MCF 10A (cell line): Measurements from ENCODE around the gene TSSK6. TPM values are rescaled to one million over a fixed set of nuclear protein-coding genes. Genes with fewer than 3 reads are reported as not detected.
A peak's percentile ranks its signal among the peaks of the same experiment; 100 is the strongest.

Experiments
- BruUV-seq: library from RNA; stranded (reverse); fragments of 400-500 nt; replicated peaks from 2 replicates; lab custom pipeline; 2021; lab: Mats Ljungman, UMichigan
- CTCF ChIA-PET: fragments of 300-600 bp; sonication (Branson Sonifier 250); formaldehyde crosslinking; extraction: SDS; loops from one replicate; lab custom pipeline; 2021; ENCODE audit warnings: antibody characterized with exemption, inconsistent platforms; lab: Yijun Ruan, JAX
- POLR2A ChIA-PET: fragments of 300-600, 350-650 bp; sonication (Branson Sonifier 250); formaldehyde crosslinking; extraction: SDS; loops from one replicate; lab custom pipeline; 2020; ENCODE audit warnings: antibody characterized with exemption, inconsistent platforms; lab: Yijun Ruan, JAX
- DNase-seq: peaks from one replicate; pipeline ENCODE4 v3.0.0-alpha.2; 2018; ENCODE audit not compliant: unreplicated experiment
- H3K27ac Mint-ChIP-seq: one replicate; pipeline ENCODE4 v1.8.0; 2022; ENCODE audit warnings: mild to moderate bottlenecking, low read depth, mixed read lengths; ENCODE audit not compliant: unreplicated experiment
- H3K27me3 Mint-ChIP-seq: one replicate; pipeline ENCODE4 v1.8.0; 2022; ENCODE audit warnings: mixed read lengths; ENCODE audit not compliant: insufficient read depth, unreplicated experiment
- H3K36me3 Mint-ChIP-seq: one replicate; pipeline ENCODE4 v1.8.0; 2022; ENCODE audit warnings: mild to moderate bottlenecking, moderate library complexity, mixed read lengths; ENCODE audit not compliant: insufficient read depth, unreplicated experiment
- H3K4me1 Mint-ChIP-seq: one replicate; pipeline ENCODE4 v1.8.0; 2022; ENCODE audit warnings: mixed read lengths; ENCODE audit not compliant: insufficient read depth, unreplicated experiment
- H3K4me3 Mint-ChIP-seq: one replicate; pipeline ENCODE4 v1.8.0; 2022; ENCODE audit warnings: mild to moderate bottlenecking, moderate library complexity, mixed read lengths; ENCODE audit not compliant: unreplicated experiment
- H3K9me3 Mint-ChIP-seq: one replicate; pipeline ENCODE4 v1.8.0; 2022; ENCODE audit warnings: mixed read lengths; ENCODE audit not compliant: unreplicated experiment
- intact Hi-C: fragments of 100-400 bp; cut with micrococcal nuclease; formaldehyde crosslinking; loops from 2 replicates; pipeline ENCODE4 v1.14.1; 2022
- total RNA-seq: library from RNA; stranded (reverse); gene quantifications from 2 replicates; pipeline ENCODE4 v1.2.3, GENCODE V29; 2022
- TF ChIP-seq, protein P1 (sequence below): fragments of 200-600 bp; IDR thresholded peaks from one replicate; pipeline ENCODE4 v1.8.0; 2022; ENCODE audit warnings: antibody characterized with exemption, mild to moderate bottlenecking; ENCODE audit not compliant: unreplicated experiment

Gene TSSK6
- total RNA-seq, 1 experiment from 2014 or later: 4.8 TPM

DNA sequence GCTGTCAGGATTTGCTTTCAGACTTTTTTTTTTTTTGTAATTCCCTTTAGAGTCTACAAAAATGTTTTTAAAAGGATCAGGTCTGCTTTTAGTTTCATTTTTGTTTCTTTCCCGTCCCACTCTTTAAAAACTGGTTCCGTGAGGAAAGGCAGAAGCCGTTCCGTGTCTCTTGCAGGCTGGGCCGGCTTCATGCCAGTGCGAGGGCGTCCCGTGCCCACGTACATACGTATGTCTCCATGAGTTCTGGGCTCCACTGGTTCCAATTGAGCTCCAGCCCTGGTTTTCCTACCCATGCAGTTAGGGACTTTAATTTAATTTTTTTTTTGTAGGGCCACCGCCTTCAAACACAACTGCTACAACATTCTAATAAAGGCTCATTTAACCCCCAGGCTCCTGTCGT, 8.8 kb downstream of the TSSK6 start:
- no peaks in the 10 kb centered on the region for H3K4me1 Mint-ChIP-seq
- ChIA-PET POLR2A (interaction anchor here (2.2 kb wide), 1 partner anchor 9 kb away, joined by 6 read pairs; the partner anchor contains the start of genes NDUFA13 and TSSK6), CTCF (interaction anchor here (0.6 kb wide), 1 partner anchor 14 kb away, joined by 5 read pairs; no protein-coding TSS in a partner anchor)
- no peak overlapping the region for H3K4me3 Mint-ChIP-seq
- H3K27me3 Mint-ChIP-seq: no peaks in the 10 kb centered on the region
- peaks cover 52% of the 10 kb centered on the region for H3K36me3 Mint-ChIP-seq
- H3K9me3 Mint-ChIP-seq: no peaks in the 10 kb centered on the region
- no peak overlapping the region for H3K27ac Mint-ChIP-seq
- intact Hi-C loops: no loop called here
- BruUV-seq: TSS peak; percentile 31
- DNase-seq: no peak
- TF ChIP-seq, protein P1, sequence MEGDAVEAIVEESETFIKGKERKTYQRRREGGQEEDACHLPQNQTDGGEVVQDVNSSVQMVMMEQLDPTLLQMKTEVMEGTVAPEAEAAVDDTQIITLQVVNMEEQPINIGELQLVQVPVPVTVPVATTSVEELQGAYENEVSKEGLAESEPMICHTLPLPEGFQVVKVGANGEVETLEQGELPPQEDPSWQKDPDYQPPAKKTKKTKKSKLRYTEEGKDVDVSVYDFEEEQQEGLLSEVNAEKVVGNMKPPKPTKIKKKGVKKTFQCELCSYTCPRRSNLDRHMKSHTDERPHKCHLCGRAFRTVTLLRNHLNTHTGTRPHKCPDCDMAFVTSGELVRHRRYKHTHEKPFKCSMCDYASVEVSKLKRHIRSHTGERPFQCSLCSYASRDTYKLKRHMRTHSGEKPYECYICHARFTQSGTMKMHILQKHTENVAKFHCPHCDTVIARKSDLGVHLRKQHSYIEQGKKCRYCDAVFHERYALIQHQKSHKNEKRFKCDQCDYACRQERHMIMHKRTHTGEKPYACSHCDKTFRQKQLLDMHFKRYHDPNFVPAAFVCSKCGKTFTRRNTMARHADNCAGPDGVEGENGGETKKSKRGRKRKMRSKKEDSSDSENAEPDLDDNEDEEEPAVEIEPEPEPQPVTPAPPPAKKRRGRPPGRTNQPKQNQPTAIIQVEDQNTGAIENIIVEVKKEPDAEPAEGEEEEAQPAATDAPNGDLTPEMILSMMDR: no peak

DNA sequence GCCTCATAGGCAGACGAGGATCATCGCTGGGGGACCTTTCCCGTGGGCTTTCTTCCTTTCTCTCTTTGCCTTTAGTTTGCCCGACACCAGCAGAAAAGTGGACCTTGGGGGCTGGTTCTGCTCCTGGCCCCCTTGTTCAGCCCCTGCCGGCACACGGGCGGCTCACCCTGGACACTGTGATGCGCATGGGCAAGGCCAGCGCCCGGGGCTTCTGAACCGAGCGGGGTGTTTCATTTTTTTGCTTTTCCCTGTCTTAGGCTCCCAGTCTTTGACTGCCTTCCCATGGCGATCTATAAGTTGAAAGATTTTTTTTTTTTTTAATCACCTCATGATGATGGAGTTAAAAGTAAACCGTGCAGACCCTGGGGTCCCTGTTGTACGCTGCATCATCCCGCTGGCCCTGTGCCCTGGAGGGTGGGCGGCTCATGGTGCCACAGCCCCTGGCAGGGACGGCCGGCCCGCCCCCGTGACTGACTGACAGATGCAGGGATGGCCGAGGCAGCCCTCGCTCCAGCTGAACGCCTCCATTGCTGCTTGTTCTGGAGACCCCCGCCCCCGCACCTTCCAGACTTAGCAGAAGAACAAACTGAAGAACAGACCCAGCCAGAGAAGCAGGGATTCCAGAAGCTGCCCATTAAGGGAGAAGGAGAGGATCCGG, 9.6 kb downstream of the TSSK6 start:
- peaks cover 58% of the 10 kb centered on the region for H3K36me3 Mint-ChIP-seq

DNA sequence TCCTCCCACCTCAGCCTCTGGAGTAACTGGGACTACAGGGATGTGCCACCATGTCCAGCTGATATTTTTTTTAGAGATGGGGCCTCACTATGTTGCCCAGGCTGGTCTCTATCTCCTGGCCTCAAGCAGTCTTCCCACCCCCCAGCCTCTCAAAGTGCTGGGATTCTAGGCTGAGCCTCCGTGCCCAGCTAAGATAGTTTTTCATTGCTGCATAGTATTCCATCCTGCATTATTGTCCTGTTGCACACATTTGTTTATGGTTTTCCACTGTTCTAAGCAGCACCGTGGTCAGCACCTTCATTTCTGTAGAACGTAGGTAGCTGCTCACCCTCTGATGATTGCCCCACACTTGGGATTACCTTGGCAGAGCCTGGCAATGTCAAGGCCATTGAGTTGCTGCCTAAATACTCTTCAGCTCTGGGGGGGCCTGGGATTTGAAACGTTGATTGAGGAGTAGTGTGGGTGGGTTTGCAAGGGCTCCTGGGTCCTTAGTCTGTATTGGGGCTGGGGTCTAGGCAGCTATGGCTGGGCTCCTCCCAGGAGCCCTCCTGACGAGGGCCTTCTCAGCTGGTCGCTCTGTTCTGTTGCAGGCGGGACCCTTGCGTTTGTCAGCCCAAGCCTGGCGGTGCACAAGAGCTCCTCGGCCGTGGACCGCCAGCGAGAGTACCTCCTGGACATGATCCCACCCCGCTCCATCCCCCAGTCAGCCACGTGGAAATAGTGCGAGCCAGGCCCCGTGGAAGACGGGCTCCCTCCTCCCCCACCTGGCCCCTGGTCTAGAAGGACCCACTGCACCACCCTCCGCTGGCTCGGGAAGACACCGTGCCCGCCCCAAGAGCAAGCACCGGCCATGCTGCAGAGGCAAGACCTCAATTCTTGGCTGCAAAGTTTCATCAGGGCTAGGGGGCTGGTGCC, 10.3 kb downstream of the TSSK6 start:
- H3K4me1 Mint-ChIP-seq: no peaks in the 10 kb centered on the region

More for the DNA sequence above, 9.6 kb downstream of the TSSK6 start:
- ChIA-PET CTCF (interaction anchor here (0.6 kb wide), 1 partner anchor 13 kb away, joined by 5 read pairs; no protein-coding TSS in a partner anchor), POLR2A (interaction anchor here (0.7 to 2.2 kb wide), 2 partner anchors 10 to 557 kb away, joined by 3 to 6 read pairs; partner anchors contain the start of genes NDUFA13 and TSSK6)
- intact Hi-C loops: no loop called here
- TF ChIP-seq, protein P1: no peak
- Mint-ChIP-seq H3K27ac (no peak overlapping the region), H3K27me3 (no peaks in the 10 kb centered on the region), H3K4me3 (no peak overlapping the region), H3K9me3 (no peaks in the 10 kb centered on the region), H3K4me1 (no peaks in the 10 kb centered on the region)
- no peak for DNase-seq
- no TSS peak for BruUV-seq

More for the DNA sequence above, 10.3 kb downstream of the TSSK6 start:
- BruUV-seq: no TSS peak
- intact Hi-C loops: no loop called here
- CTCF ChIA-PET: interaction anchor here (0.6 to 1.3 kb wide), 5 partner anchors 27 to 330 kb away, joined by 3 to 4 read pairs (median 4); no protein-coding TSS in a partner anchor
- no peak for DNase-seq
- Mint-ChIP-seq H3K4me3 (no peak overlapping the region), H3K9me3 (no peaks in the 10 kb centered on the region), H3K36me3 (peaks cover 64% of the 10 kb centered on the region), H3K27ac (no peak overlapping the region), H3K27me3 (no peaks in the 10 kb centered on the region)
- TF ChIP-seq, protein P1: no peak
- POLR2A ChIA-PET: interaction anchor here (1.1 kb wide), 1 partner anchor 11 kb away, joined by 3 read pairs; the partner anchor contains the start of genes NDUFA13 and TSSK6
